ENCODE data around the gene DNM3.

DNM3 gene

DNA sequence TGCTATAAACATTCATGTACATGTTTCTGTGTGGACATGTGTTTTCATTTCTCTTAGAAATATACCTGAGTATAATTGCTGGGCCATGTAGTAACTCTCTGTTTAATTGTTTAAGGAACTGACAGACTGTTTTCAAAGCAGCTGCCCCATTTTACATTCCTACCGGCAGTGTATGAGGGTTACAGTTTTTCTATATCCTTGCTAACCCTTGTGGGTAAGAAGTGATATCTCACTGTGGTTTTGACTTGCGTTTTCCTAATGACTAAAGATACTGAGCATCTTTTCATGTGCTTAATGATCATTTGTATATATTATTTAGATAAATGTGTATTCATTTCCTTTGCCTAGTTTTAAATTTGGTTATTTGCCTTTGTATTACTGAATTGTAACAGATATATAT lies 81.7 kb downstream of the DNM3 start:
- no peak overlapping the region for H3K9ac ChIP-seq (ENCODE audit: low read length in 5 of 5)
- H3K9me3 ChIP-seq (ENCODE audit: control insufficient read depth in 5 of 5, low read length in 5 of 5): no peaks in the 10 kb centered on the region
- H3K4me3 ChIP-seq (ENCODE audit: low read depth in 1 of 5, low read length in 5 of 5): no peak overlapping the region
- H3K4me1 ChIP-seq (ENCODE audit: control insufficient read depth in 5 of 5, insufficient read depth in 5 of 5, low read length in 5 of 5): no peaks in the 10 kb centered on the region
- no peaks in the 10 kb centered on the region for H3K36me3 ChIP-seq (ENCODE audit: control insufficient read depth in 5 of 5, insufficient read depth in 5 of 5, low read length in 5 of 5)
- H3K27ac ChIP-seq (ENCODE audit: low read depth, low read length): no peak overlapping the region
- H3K27me3 ChIP-seq (ENCODE audit: control insufficient read depth in 5 of 5, insufficient read depth in 4 of 5, low read length in 5 of 5): no peaks in the 10 kb centered on the region

DNA sequence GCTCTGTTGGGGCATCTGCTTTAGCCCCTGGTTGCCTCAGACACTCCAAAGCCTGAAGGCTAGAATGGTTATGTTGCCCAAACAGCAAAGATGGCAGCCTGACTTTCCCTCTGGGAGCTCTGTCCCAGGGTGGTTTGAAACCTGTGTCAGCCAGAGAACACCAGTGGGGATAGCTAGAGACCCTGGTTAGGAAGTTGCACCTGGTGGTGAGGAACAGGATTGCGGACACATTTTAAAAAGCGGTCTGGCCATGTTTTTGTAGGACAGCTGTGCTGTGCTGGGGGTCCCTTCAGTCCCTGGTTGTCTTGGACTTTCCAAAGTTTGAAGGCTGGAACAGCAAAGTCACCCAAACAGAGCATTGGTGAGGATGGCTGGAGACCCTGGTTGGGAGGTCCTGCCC lies 87.8 kb downstream of the DNM3 start:
- H3K9me3 ChIP-seq (ENCODE audit: control insufficient read depth in 5 of 5, low read length in 5 of 5): no peaks in the 10 kb centered on the region
- H3K27me3 ChIP-seq (ENCODE audit: control insufficient read depth in 5 of 5, insufficient read depth in 4 of 5, low read length in 5 of 5): no peaks in the 10 kb centered on the region
- no peaks in the 10 kb centered on the region for H3K4me1 ChIP-seq (ENCODE audit: control insufficient read depth in 5 of 5, insufficient read depth in 5 of 5, low read length in 5 of 5)
- H3K9ac ChIP-seq (ENCODE audit: low read length in 5 of 5): no peak overlapping the region
- no peaks in the 10 kb centered on the region for H3K36me3 ChIP-seq (ENCODE audit: control insufficient read depth in 5 of 5, insufficient read depth in 5 of 5, low read length in 5 of 5)
- no peak overlapping the region for H3K27ac ChIP-seq (ENCODE audit: low read depth, low read length)
- no peak overlapping the region for H3K4me3 ChIP-seq (ENCODE audit: low read depth in 1 of 5, low read length in 5 of 5)

DNA sequence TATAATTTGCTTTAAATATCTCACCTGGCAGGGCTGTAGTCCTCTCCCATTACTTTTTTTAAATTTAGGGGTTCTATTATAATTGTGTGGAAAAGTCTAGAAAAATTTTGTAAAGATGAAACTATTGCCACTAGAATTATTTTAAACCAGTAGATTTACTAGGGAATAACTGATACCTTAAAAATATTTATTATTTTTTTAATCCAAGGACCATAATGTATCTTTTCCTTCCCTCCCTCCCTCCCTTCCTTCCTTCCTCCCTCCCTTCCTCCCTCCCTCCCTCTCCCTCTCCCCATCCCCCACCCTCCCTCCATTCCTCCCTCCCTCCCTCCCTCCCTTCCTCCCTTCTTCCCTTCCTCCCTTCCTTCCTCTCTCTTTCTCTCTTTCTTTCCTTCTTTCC lies 90.5 kb downstream of the DNM3 start:
- Histone ChIP-seq H3K27me3 (ENCODE audit: control insufficient read depth in 5 of 5, insufficient read depth in 4 of 5, low read length in 5 of 5) (no peaks in the 10 kb centered on the region), H3K4me3 (ENCODE audit: low read depth in 1 of 5, low read length in 5 of 5) (no peak overlapping the region), H3K9ac (ENCODE audit: low read length in 5 of 5) (no peak overlapping the region), H3K27ac (ENCODE audit: low read depth, low read length) (no peak overlapping the region), H3K36me3 (ENCODE audit: control insufficient read depth in 5 of 5, insufficient read depth in 5 of 5, low read length in 5 of 5) (no peaks in the 10 kb centered on the region), H3K4me1 (ENCODE audit: control insufficient read depth in 5 of 5, insufficient read depth in 5 of 5, low read length in 5 of 5) (no peaks in the 10 kb centered on the region), H3K9me3 (ENCODE audit: control insufficient read depth in 5 of 5, low read length in 5 of 5) (no peaks in the 10 kb centered on the region)

DNA sequence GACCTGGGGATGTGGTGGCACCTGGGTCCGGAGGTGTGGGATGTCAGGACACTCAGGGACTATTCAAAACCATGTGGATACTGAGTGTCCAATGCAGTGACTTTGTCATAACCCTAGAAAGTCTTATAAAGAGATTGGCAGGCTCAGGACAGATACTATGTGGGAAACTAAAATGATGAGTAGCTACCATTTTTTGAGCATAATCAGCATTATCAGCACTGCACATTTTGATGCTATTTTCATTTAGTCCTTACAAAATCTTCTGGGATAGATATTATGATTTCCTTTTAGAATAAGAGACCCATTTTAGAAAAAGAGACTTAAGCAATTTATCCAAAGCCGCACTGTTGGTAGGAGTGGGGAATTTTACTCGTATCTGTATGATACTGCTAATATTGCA lies 93.4 kb downstream of the DNM3 start:
- no peaks in the 10 kb centered on the region for H3K4me1 ChIP-seq (ENCODE audit: control insufficient read depth in 5 of 5, insufficient read depth in 5 of 5, low read length in 5 of 5)
- no peak overlapping the region for H3K4me3 ChIP-seq (ENCODE audit: low read depth in 1 of 5, low read length in 5 of 5)
- H3K27ac ChIP-seq (ENCODE audit: low read depth, low read length): no peak overlapping the region
- H3K27me3 ChIP-seq (ENCODE audit: control insufficient read depth in 5 of 5, insufficient read depth in 4 of 5, low read length in 5 of 5): no peaks in the 10 kb centered on the region
- no peaks in the 10 kb centered on the region for H3K9me3 ChIP-seq (ENCODE audit: control insufficient read depth in 5 of 5, low read length in 5 of 5)
- H3K9ac ChIP-seq (ENCODE audit: low read length in 5 of 5): no peak overlapping the region
- H3K36me3 ChIP-seq (ENCODE audit: control insufficient read depth in 5 of 5, insufficient read depth in 5 of 5, low read length in 5 of 5): no peaks in the 10 kb centered on the region

DNA sequence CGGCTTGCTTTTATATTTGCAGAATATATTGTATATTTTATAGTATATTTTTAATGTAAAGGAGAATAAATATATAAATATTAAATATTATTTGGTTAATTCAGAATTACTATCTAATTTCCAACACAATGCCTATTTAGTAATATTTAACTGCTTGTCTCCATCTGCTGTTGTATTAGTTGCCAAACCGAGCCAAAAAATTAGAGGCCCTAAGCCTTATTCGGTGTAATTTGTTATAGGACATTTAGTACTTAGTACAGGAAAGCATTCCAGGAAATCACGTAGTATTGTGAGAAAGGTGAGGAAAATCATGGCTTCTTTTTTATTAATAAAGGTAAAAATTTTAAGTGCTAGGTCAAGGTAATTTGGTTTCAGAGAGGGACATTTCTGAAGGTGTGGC lies 93.8 kb downstream of the DNM3 start:
- Histone ChIP-seq H3K4me3 (ENCODE audit: low read depth in 1 of 5, low read length in 5 of 5) (no peak overlapping the region), H3K36me3 (ENCODE audit: control insufficient read depth in 5 of 5, insufficient read depth in 5 of 5, low read length in 5 of 5) (no peaks in the 10 kb centered on the region), H3K27ac (ENCODE audit: low read depth, low read length) (no peak overlapping the region), H3K9ac (ENCODE audit: low read length in 5 of 5) (no peak overlapping the region), H3K9me3 (ENCODE audit: control insufficient read depth in 5 of 5, low read length in 5 of 5) (no peaks in the 10 kb centered on the region), H3K4me1 (ENCODE audit: control insufficient read depth in 5 of 5, insufficient read depth in 5 of 5, low read length in 5 of 5) (no peaks in the 10 kb centered on the region), H3K27me3 (ENCODE audit: control insufficient read depth in 5 of 5, insufficient read depth in 4 of 5, low read length in 5 of 5) (no peaks in the 10 kb centered on the region)

DNA sequence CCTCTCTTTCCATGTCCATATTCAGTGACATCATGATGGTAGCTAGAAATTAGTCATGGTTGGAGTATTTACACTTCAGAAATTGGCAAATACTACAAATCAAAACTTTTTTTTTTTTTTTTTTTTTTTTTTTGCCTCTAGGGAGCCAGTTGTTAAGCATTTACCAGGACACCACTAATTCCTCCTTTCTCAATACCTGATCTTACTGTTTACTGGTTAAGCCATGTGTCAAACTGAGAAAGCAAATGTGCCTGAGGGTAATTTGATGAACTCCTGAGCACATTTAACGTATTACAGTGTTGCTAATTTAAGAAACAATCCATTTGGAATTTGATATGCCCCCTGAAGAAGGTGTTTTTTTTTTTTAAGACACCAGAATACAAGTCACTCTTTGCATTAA lies 94.4 kb downstream of the DNM3 start:
- Histone ChIP-seq H3K36me3 (ENCODE audit: control insufficient read depth in 5 of 5, insufficient read depth in 5 of 5, low read length in 5 of 5) (no peaks in the 10 kb centered on the region), H3K27me3 (ENCODE audit: control insufficient read depth in 5 of 5, insufficient read depth in 4 of 5, low read length in 5 of 5) (no peaks in the 10 kb centered on the region)

DNA sequence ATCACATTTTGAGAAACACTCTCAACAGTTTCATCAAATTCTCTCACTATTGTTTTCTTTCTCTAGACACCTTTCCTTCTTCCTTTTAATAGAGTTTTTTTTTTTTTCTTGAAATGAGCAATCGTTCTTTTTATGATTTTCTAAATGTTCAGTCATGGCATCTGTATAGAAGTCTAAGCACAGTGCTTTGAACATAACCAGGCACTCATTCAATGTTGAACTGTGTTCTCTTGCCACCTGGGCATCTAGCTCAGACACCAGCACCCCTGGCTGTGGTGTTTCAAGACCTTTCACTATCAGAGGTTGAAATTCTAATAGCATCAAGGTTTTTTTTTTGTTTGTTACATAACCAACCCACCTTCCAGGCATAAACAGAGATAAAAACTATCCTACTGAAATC lies 96.6 kb downstream of the DNM3 start:
- Histone ChIP-seq H3K27ac (ENCODE audit: low read depth, low read length) (no peak overlapping the region), H3K9me3 (ENCODE audit: control insufficient read depth in 5 of 5, low read length in 5 of 5) (no peaks in the 10 kb centered on the region), H3K4me3 (ENCODE audit: low read depth in 1 of 5, low read length in 5 of 5) (no peak overlapping the region), H3K9ac (ENCODE audit: low read length in 5 of 5) (no peak overlapping the region), H3K4me1 (ENCODE audit: control insufficient read depth in 5 of 5, insufficient read depth in 5 of 5, low read length in 5 of 5) (no peaks in the 10 kb centered on the region), H3K36me3 (ENCODE audit: control insufficient read depth in 5 of 5, insufficient read depth in 5 of 5, low read length in 5 of 5) (no peaks in the 10 kb centered on the region), H3K27me3 (ENCODE audit: control insufficient read depth in 5 of 5, insufficient read depth in 4 of 5, low read length in 5 of 5) (no peaks in the 10 kb centered on the region)

More for the DNA sequence above, 94.4 kb downstream of the DNM3 start:
- H3K4me1 ChIP-seq (ENCODE audit: control insufficient read depth in 5 of 5, insufficient read depth in 5 of 5, low read length in 5 of 5): no peaks in the 10 kb centered on the region
- H3K4me3 ChIP-seq (ENCODE audit: low read depth in 1 of 5, low read length in 5 of 5): no peak overlapping the region
- H3K27ac ChIP-seq (ENCODE audit: low read depth, low read length): no peak overlapping the region
- H3K9me3 ChIP-seq (ENCODE audit: control insufficient read depth in 5 of 5, low read length in 5 of 5): no peaks in the 10 kb centered on the region
- no peak overlapping the region for H3K9ac ChIP-seq (ENCODE audit: low read length in 5 of 5)

DNA sequence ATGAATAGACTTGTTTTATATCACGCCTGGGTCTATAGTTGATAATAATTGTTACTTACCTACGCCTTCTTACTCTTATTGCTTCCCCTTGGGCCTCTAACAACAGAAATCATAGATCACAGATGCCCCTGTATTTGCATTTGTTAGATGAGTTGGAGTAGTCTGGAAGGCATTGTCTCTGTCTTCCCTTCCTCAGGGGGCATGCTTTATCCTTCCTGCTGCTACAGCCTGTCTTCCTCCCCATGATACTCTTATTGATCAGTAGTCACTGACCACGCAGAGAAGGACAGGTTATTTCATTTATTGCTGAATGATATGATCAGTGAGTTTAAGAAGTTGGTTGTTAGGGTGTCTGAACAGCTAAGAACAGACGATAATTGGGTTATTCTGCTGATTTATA lies 98.4 kb downstream of the DNM3 start:
- Histone ChIP-seq H3K27me3 (ENCODE audit: control insufficient read depth in 5 of 5, insufficient read depth in 4 of 5, low read length in 5 of 5) (no peaks in the 10 kb centered on the region), H3K4me3 (ENCODE audit: low read depth in 1 of 5, low read length in 5 of 5) (no peak overlapping the region), H3K9me3 (ENCODE audit: control insufficient read depth in 5 of 5, low read length in 5 of 5) (no peaks in the 10 kb centered on the region), H3K4me1 (ENCODE audit: control insufficient read depth in 5 of 5, insufficient read depth in 5 of 5, low read length in 5 of 5) (no peaks in the 10 kb centered on the region), H3K27ac (ENCODE audit: low read depth, low read length) (no peak overlapping the region), H3K36me3 (ENCODE audit: control insufficient read depth in 5 of 5, insufficient read depth in 5 of 5, low read length in 5 of 5) (no peaks in the 10 kb centered on the region), H3K9ac (ENCODE audit: low read length in 5 of 5) (no peak overlapping the region)

DNA sequence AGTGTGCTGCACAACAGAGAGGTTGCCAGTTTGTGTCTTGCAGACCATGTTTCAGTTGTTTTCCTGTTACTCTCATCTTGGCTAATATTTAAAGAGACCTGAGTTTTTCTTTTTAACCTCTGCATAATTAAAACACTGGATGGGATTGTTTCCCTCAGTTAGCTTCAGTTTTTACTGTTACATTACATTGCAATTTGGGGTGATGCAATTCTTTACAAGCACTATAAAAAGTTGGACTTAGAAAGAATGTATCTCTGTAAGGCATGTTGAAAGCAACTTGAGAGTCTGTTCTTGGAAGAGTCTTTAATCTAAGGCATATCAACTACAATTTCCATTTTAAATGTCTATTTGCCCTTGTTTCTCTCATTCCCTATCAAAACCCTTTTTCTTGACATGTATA lies 99.1 kb downstream of the DNM3 start:
- Histone ChIP-seq H3K4me3 (ENCODE audit: low read depth in 1 of 5, low read length in 5 of 5) (no peak overlapping the region), H3K27me3 (ENCODE audit: control insufficient read depth in 5 of 5, insufficient read depth in 4 of 5, low read length in 5 of 5) (no peaks in the 10 kb centered on the region), H3K36me3 (ENCODE audit: control insufficient read depth in 5 of 5, insufficient read depth in 5 of 5, low read length in 5 of 5) (no peaks in the 10 kb centered on the region), H3K27ac (ENCODE audit: low read depth, low read length) (no peak overlapping the region), H3K9me3 (ENCODE audit: control insufficient read depth in 5 of 5, low read length in 5 of 5) (no peaks in the 10 kb centered on the region), H3K4me1 (ENCODE audit: control insufficient read depth in 5 of 5, insufficient read depth in 5 of 5, low read length in 5 of 5) (no peaks in the 10 kb centered on the region), H3K9ac (ENCODE audit: low read length in 5 of 5) (no peak overlapping the region)

DNA sequence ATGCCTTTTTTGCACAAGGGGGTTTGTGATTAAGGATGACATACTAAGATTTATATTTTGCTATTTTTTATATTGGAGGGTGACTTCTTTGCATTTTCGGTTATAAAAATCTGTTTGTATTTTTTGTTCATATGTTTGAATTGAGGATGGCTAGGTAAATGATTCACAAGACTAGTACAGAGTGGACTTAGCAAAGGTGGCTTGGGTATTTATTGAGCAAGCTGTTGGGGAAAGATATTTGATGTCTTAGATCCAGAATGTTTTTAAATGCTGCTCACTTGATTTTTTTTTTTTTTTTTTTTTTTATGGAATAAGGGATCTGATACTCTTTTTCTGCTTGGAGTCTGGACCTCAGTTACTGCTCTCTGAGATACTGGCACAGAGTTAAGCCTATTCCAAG lies 100.6 kb downstream of the DNM3 start:
- Histone ChIP-seq H3K4me3 (ENCODE audit: low read depth in 1 of 5, low read length in 5 of 5) (no peak overlapping the region), H3K27ac (ENCODE audit: low read depth, low read length) (no peak overlapping the region), H3K9ac (ENCODE audit: low read length in 5 of 5) (no peak overlapping the region), H3K4me1 (ENCODE audit: control insufficient read depth in 5 of 5, insufficient read depth in 5 of 5, low read length in 5 of 5) (no peaks in the 10 kb centered on the region), H3K36me3 (ENCODE audit: control insufficient read depth in 5 of 5, insufficient read depth in 5 of 5, low read length in 5 of 5) (no peaks in the 10 kb centered on the region), H3K9me3 (ENCODE audit: control insufficient read depth in 5 of 5, low read length in 5 of 5) (no peaks in the 10 kb centered on the region), H3K27me3 (ENCODE audit: control insufficient read depth in 5 of 5, insufficient read depth in 4 of 5, low read length in 5 of 5) (no peaks in the 10 kb centered on the region)

DNA sequence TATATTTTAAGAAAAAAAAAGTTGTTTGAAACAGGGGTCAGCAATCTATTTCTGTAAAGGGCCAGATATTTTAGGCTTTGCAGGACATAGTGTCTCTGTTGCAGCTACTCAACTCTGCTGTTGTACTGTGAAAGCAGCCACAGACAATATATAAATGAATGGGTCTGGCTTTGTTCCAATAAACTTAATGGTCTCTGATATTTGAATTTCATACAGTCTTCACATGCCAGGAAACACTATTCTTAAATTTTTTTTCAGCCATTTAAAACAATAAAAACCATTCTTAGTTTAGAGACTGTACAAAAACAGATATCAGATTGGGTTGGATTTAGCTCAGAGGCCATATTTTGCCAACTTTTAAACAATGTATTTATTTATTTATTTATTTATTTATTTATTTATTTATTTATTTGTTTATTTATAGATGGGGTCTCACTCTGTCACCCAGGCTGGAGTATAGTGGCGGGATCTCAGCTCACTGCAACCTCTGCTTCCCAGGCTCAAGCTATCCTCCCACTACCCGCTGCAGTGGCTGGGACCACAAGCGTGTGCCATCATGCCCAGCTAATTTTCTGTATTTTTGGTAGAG lies 102.8 kb downstream of the DNM3 start:
- Histone ChIP-seq H3K27me3 (ENCODE audit: control insufficient read depth in 5 of 5, insufficient read depth in 4 of 5, low read length in 5 of 5) (no peaks in the 10 kb centered on the region), H3K9ac (ENCODE audit: low read length in 5 of 5) (no peak overlapping the region), H3K4me3 (ENCODE audit: low read depth in 1 of 5, low read length in 5 of 5) (no peak overlapping the region), H3K9me3 (ENCODE audit: control insufficient read depth in 5 of 5, low read length in 5 of 5) (no peaks in the 10 kb centered on the region), H3K4me1 (ENCODE audit: control insufficient read depth in 5 of 5, insufficient read depth in 5 of 5, low read length in 5 of 5) (peaks cover 0 to 3% (median 0%) of the 10 kb centered on the region in 5 donors), H3K27ac (ENCODE audit: low read depth, low read length) (no peak overlapping the region), H3K36me3 (ENCODE audit: control insufficient read depth in 5 of 5, insufficient read depth in 5 of 5, low read length in 5 of 5) (no peaks in the 10 kb centered on the region)
